GM20000 (cell line): Measurements from ENCODE around the gene RFX8.
"Not testable (repeated sequence)": the region's sequence is repeated elsewhere in the genome, so short reads cannot be mapped to it uniquely, and the experiment has no call there.

Experiments
- DNase-seq: peaks from one replicate; pipeline ENCODE4 v3.0.0; 2012; ENCODE audit warnings: low spot score
- CTCF ChIP-seq: IDR thresholded peaks from 2 replicates; pipeline ENCODE4 v1.5.1; 2012; ENCODE audit warnings: mild to moderate bottlenecking, control low read depth; ENCODE audit errors: extremely low read depth, missing control alignments

The RFX8 gene

DNA sequence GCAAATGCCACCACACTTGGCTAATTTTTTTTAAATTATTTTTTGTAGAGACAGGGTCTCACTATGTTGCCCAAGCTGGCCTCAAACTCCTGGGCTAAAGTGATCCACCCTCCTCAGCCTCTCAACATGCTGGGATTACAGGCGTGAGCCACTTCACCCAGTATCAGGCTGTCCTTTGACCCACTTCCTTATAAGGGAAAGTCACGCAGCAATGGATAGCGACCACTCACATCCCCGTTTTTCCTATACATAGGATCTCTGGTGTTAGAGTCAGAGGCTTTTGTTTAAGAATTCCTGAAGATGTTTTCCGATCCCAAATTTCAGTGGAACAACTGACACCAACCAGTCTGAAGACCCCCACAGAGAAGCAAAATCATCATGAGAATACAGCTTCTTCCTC, 41.4 kb upstream of the RFX8 start:
- DNase-seq, result no peak
- no peak for TF ChIP-seq CTCF

- TF ChIP-seq CTCF, result no peak
- no peak for DNase-seq
Observed at GRCh38 chr2:101515477-101515876, 40.6 kb upstream of the RFX8 start.

GRCh38 chr2:101512993-101513392, 38.1 kb upstream of the RFX8 start:
- TF ChIP-seq CTCF, result no peak
- DNase-seq, result no peak

DNA sequence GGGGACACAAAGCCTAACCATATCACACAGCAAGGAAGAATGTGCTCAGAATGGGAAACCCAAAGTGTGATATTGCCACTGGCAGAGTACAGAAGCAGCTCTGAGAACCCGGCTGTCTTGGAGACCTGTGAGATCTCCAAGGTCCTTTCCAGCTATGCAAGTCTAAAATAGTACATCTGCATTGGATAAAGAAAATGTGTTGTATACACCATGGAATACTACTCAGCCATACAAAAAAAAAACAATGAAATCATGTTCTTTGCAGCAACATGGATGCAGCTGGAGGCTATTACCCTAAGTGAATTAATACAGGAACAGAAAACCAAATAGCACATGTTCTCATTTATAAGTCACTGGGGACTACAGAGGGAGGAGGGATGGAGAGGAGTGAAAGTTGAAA, 36.5 kb upstream of the RFX8 start:
- no peak for TF ChIP-seq CTCF
- no peak for DNase-seq

GRCh38 chr2:101509499-101510284, 34.8 kb upstream of the RFX8 start:
- no peak for DNase-seq
- no peak for TF ChIP-seq CTCF

- DNase-seq, result no peak
Observed at GRCh38 chr2:101508636-101509035, 33.7 kb upstream of the RFX8 start.

GRCh38 chr2:101505276-101505675, 30.4 kb upstream of the RFX8 start:
- not testable (repeated sequence) for DNase-seq

More at GRCh38 chr2:101508636-101509035, 33.7 kb upstream of the RFX8 start:
- no peak for TF ChIP-seq CTCF

DNA sequence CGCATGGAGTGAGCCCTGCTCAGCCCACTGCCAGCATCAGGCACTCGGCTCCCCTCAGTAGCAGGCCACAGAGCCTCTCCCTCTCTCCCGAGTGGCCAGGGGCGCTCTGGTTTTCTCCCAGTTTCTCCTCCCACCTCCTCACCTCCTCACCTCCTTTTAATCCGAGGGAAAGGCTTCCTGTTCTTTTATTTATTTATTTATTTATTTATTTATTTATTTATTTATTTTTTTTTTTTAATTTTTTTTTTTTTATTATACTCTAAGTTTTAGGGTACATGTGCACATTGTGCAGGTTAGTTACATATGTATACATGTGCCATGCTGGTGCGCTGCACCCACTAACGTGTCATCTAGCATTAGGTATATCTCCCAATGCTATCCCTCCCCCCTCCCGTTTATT, 29.8 kb upstream of the RFX8 start:
- not testable (repeated sequence) for DNase-seq
